Prostate gland (tissue), 2 donors: ENCODE data around the gene CCDC146. TPM values are rescaled to one million over a fixed set of nuclear protein-coding genes. Genes with fewer than 3 reads are reported as not detected.
"Not testable (repeated sequence)": the region's sequence is repeated elsewhere in the genome, so short reads cannot be mapped to it uniquely, and the experiment has no call there.

Source experiments
- DNase-seq: peaks from one replicate; pipeline ENCODE4 v3.0.0-alpha.2; 2019; ENCODE audit warnings: low spot score
- H3K27ac ChIP-seq, 2 donors: fragments of 200-600 bp; sonication (generic); 2 replicates each; pipeline ENCODE4 v1.5.1; 2017 to 2019
- H3K27me3 ChIP-seq: fragments of 200-600 bp; sonication (generic); replicated peaks from 2 replicates; pipeline ENCODE4 v1.5.1; 2019; ENCODE audit not compliant: insufficient read depth
- H3K36me3 ChIP-seq, 2 donors: fragments of 200-600 bp; sonication (generic); 1 replicate in 1 of 2; 2 replicates in 1 of 2; pipeline versions ENCODE4 v1.5.1 to v1.8.1; 2017 to 2019
- H3K4me1 ChIP-seq: fragments of 200-600 bp; sonication (generic); replicated peaks from 2 replicates; pipeline ENCODE4 v1.5.1; 2019
- H3K4me3 ChIP-seq, 2 donors: fragments of 200-600 bp; sonication (generic); 2 replicates each; pipeline ENCODE4 v1.5.1; 2017 to 2019
- H3K9me3 ChIP-seq: fragments of 200-600 bp; sonication (generic); 2 replicates; pipeline ENCODE4 v1.5.1; 2017
- POLR2A ChIP-seq: fragments of 450-650 bp; IDR thresholded peaks from one replicate; pipeline ENCODE4 v1.6.1; 2016; ENCODE audit warnings: antibody characterized with exemption, mild to moderate bottlenecking
- POLR2AphosphoS5 ChIP-seq: sonication (generic); formaldehyde crosslinking; IDR thresholded peaks from one replicate; pipeline ENCODE4 v1.6.1; 2017; ENCODE audit warnings: antibody characterized with exemption
- WGBS: methylation state at CpG from one replicate; pipeline ENCODE4 v1.1.5; 2018; 5-methylcytosine and 5-hydroxymethylcytosine counted together
- intact Hi-C: fragments of 100-400 bp; cut with DNase I; formaldehyde crosslinking; loops from one replicate; pipeline ENCODE4 v1.14.2; 2022
- total RNA-seq, 2 donors: library from RNA; depleted of rRNA; stranded (reverse); fragments of >200 nt; gene quantifications; one replicate each; pipeline ENCODE4 v1.1.0, GENCODE V29; 2016
- TF ChIP-seq, protein P1 (sequence below), 4 experiments: fragments of 200-600 bp in 2 of 4; fragments of 450-650 bp in 2 of 4; sonication (generic) in 2 of 4; IDR thresholded peaks; 1 replicate in 3 of 4; 2 replicates in 1 of 4; pipeline ENCODE4 v1.5.1; 2016 to 2019; ENCODE audit warnings: antibody characterized with exemption in 4 of 4, mild to moderate bottlenecking in 2 of 4, moderate library complexity in 2 of 4

Gene CCDC146
- total RNA-seq, 2 donors from 2014 or later: 16.5 to 21.4 TPM

- Histone ChIP-seq H3K27me3 (no peaks in the 10 kb centered on the region), H3K4me3 (no peak overlapping the region), H3K27ac (no peak overlapping the region), H3K9me3 (no peaks in the 10 kb centered on the region), H3K36me3 (no peaks in the 10 kb centered on the region), H3K4me1 (no peaks in the 10 kb centered on the region)
- 84% methylated on average over 1 of the region's 1 CpG for WGBS
- DNase-seq: no peak
- TF ChIP-seq, protein P1, sequence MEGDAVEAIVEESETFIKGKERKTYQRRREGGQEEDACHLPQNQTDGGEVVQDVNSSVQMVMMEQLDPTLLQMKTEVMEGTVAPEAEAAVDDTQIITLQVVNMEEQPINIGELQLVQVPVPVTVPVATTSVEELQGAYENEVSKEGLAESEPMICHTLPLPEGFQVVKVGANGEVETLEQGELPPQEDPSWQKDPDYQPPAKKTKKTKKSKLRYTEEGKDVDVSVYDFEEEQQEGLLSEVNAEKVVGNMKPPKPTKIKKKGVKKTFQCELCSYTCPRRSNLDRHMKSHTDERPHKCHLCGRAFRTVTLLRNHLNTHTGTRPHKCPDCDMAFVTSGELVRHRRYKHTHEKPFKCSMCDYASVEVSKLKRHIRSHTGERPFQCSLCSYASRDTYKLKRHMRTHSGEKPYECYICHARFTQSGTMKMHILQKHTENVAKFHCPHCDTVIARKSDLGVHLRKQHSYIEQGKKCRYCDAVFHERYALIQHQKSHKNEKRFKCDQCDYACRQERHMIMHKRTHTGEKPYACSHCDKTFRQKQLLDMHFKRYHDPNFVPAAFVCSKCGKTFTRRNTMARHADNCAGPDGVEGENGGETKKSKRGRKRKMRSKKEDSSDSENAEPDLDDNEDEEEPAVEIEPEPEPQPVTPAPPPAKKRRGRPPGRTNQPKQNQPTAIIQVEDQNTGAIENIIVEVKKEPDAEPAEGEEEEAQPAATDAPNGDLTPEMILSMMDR (IDR thresholded peaks at IDR 0.05): no peak
- TF ChIP-seq POLR2A: no peak
- TF ChIP-seq POLR2AphosphoS5: no peak
- intact Hi-C loops: no loop called here
These were observed 147.7 kb downstream of the CCDC146 start for GRCh38 chr7:77270094-77270480.

DNA sequence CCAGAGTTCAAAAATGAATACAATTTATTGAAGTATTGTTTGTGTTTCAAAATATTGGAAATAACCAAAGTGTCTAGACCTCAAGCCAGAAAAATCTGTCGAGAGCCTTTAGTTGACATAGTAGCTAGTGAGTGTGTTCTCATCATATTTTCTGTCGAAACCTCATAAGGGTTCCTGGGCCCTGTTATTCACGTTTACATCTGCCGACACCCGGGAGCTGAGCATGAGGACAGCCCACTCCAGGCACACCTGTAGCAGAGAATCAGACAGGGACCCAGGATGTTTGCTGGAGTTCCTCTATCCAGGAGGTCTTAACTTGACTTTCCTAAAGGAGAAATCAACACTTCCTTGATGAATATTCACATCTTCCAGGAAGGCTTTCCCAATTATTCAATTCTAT is 149.4 kb downstream of the CCDC146 start:
- intact Hi-C loops: no loop called here
- no peaks in the 10 kb centered on the region for H3K27me3 ChIP-seq
- WGBS: 95% methylated on average over 5 of the region's 5 CpGs
- DNase-seq: no peak
- TF ChIP-seq POLR2A (no peak), POLR2AphosphoS5 (no peak)
- TF ChIP-seq, protein P1 (IDR thresholded peaks at IDR 0.05): no peak
- H3K4me3 ChIP-seq: no peak overlapping the region
- no peaks in the 10 kb centered on the region for H3K9me3 ChIP-seq
- no peaks in the 10 kb centered on the region for H3K36me3 ChIP-seq
- H3K4me1 ChIP-seq: no peaks in the 10 kb centered on the region
- H3K27ac ChIP-seq: no peak overlapping the region

GRCh38 chr7:77275663-77276062 is 153.2 kb downstream of the CCDC146 start:
- 89% methylated on average over 2 of the region's 2 CpGs for WGBS
- H3K4me3 ChIP-seq, H3K27ac ChIP-seq, H3K27me3 ChIP-seq, intact Hi-C loops, H3K4me1 ChIP-seq, H3K36me3 ChIP-seq, DNase-seq, H3K9me3 ChIP-seq: not testable (repeated sequence)

DNA sequence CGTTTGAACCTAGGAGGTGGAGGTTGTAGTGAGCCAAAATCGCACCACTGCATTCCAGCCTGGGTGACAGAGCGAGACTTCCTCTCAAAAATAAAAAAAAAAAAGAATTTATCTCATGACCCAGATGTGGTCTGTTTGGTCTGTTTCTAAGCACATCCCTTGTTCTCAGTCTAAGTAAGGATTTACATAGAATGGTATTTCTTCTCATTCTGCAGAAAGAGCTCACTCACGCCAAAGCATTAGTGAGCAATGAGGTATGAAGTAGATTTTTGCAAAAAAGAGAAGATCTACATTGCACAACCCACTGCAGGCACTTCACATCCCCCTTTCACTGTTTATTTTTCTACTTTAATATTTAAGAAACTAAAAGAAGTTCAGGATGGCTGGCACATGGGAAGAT is 153.7 kb downstream of the CCDC146 start:
- Histone ChIP-seq H3K4me1 (no peaks in the 10 kb centered on the region), H3K4me3 (no peak overlapping the region), H3K27me3 (no peaks in the 10 kb centered on the region), H3K9me3 (no peaks in the 10 kb centered on the region), H3K36me3 (no peaks in the 10 kb centered on the region), H3K27ac (no peak overlapping the region)
- DNase-seq: no peak
- TF ChIP-seq, protein P1 (IDR thresholded peaks at IDR 0.05): no peak
- TF ChIP-seq POLR2A (no peak), POLR2AphosphoS5 (no peak)
- WGBS: 67% methylated on average over 4 of the region's 4 CpGs
- intact Hi-C loops: no loop called here

DNA sequence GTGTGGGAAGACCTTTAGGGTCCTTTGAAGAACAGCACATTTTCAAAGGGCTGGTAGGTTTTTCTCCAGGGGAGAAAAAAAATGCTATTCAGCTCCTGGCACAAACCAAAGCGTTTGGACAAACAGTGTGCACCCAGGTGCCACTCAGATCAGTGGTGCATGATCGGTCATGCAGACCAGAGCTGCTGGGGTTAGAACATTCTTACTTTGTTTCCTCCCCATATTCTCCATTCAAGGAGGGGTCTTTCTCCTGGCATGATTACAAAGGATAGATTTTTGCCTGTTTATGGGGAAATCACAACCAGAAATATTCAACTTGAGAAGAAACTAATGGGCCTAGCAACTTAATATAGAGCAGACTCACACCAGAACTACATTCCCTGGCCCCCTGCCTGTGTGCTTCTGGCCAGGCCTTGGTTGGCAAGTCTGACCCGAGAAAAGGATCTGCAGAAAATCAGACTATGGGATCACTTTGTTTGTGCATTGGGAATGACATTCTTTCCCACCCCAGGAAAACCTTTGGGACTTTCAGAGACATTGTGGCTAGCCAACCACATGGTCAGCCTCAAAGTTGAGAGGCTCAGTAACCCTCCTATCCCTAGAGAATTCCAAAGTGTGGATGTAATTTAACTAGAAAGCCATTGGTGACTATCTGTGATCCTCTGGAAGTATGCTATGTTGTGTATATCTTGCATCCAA is 159.5 kb downstream of the CCDC146 start:
- Histone ChIP-seq H3K4me1 (no peaks in the 10 kb centered on the region), H3K27ac (no peak overlapping the region), H3K4me3 (no peak overlapping the region), H3K9me3 (no peaks in the 10 kb centered on the region), H3K27me3 (no peaks in the 10 kb centered on the region), H3K36me3 (no peaks in the 10 kb centered on the region)
- 29% methylated on average over 3 of the region's 3 CpGs for WGBS
- intact Hi-C loops: no loop called here
- TF ChIP-seq POLR2AphosphoS5: no peak
- no peak for DNase-seq

- Histone ChIP-seq H3K27me3 (no peaks in the 10 kb centered on the region), H3K4me1 (no peaks in the 10 kb centered on the region), H3K9me3 (no peaks in the 10 kb centered on the region), H3K4me3 (no peak overlapping the region), H3K27ac (no peak overlapping the region), H3K36me3 (no peaks in the 10 kb centered on the region)
- no peak for DNase-seq
- intact Hi-C loops: no loop called here
- TF ChIP-seq, protein P1 (IDR thresholded peaks at IDR 0.05): no peak
- TF ChIP-seq POLR2A (no peak), POLR2AphosphoS5 (no peak)
- 56% methylated on average over 1 of the region's 1 CpG for WGBS
These were observed 160.5 kb downstream of the CCDC146 start for GRCh38 chr7:77282897-77283296.
